Dedifferentiated amniotic fluid mesenchymal stem cell (primary cell): ENCODE measurements around the gene TMEM259.

Experiments used
- DNase-seq: peaks from one replicate; pipeline ENCODE4 v3.0.0-alpha.2; 2016; ENCODE audit errors: extremely low spot score

Gene TMEM259

DNA sequence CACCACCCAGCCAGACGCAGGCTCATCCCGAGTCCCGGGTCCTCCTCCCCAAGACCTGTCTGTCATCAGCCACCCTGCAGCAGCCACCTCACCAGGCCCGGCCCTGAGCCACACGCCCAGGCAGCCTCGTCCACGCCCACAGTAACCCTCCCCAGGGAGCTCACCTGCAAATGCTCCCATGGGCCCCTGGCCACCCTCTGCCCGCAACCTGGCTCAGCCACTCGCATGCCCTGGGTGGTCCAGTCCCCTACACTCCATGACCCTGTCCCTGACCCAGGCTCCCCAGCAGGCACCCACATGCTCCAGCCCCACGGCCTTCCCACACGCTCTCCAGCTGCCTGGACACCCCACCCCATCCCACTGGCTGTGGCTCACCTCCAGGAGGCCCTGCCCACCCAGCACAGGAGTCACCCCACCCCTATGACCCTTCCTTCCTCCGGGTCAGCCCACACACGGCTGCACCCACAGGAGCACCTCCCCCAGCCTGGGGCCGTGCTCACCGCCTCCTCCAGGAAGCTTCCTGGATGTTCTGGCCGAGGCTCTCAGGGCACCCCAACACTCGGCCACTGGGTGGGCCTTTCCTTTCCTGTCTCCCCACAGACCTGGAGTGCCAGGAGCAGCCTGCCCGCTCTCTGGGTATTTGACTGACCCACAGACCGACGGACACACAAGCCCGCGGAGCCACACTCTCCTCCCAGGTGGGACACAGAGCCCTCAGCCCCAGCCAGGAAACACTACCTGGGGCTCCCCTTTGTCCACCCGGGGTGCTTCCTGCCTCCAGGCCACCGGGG is 3.6 kb downstream of the TMEM259 start:
- DNase-seq = no peak

DNA sequence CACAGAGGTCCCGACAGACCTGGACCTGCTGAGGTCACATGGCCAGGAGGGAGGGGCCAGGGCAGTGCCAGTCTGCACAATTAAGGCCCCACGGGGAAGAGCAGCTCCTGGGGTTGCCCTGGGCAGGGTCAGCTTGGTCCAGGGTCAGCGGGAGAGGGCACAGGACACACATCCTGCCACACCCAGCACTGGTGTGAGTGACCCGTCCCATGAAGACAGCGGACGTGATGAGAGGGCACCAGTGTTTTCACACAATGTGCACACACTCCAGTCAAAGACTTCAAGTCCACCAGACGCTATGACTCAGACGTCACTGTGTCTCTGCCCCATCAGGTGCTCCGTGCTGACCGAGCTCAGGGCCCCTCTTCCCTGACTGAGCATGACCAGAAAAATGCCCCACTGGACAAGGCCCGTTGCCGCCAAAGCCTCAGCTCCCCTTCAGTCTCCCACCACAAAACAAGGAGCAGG is 4.2 kb downstream of the TMEM259 start:
- no peak for DNase-seq

DNA sequence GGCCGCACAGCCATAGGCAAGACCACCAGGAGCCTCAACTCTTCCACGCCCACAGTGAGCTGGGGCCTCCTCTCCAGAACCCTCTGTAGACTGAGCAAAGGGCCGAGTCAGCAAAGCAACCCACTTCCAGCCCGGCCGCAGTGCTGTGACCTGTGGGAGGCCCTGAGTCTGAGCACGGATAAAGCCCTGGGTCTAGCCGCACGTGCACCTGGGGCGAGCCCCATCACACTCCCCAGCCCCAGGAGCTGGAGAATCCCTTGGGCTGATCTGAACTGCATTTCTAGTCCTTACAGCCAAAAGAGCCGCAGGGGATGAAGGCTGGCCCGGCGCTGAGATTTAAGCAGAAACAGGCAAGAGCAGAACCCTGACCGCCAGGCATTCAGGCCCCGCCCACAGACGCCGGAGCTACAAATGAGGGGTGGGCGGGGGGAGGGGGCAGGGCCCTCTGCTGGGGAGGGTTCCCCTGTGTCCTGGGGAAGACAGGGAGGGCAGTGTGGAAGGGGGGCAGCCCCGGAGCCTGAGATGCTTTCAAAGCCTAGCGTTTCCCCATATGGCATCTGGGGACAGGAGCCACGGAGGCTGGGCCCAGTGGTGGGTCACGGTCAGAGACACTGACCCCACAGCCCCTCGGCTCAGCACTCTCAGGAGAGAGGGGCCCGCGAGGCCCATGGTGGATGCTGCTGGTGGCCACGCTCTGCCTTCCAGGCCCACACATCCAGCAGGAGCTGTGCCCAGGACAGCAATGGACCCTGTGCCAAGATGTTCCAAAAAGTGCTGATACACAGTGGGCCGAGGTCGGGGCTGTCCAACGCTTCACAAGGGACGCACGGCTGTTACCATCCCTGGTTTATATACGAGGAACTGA is 4.9 kb downstream of the TMEM259 start:
- no peak for DNase-seq

DNA sequence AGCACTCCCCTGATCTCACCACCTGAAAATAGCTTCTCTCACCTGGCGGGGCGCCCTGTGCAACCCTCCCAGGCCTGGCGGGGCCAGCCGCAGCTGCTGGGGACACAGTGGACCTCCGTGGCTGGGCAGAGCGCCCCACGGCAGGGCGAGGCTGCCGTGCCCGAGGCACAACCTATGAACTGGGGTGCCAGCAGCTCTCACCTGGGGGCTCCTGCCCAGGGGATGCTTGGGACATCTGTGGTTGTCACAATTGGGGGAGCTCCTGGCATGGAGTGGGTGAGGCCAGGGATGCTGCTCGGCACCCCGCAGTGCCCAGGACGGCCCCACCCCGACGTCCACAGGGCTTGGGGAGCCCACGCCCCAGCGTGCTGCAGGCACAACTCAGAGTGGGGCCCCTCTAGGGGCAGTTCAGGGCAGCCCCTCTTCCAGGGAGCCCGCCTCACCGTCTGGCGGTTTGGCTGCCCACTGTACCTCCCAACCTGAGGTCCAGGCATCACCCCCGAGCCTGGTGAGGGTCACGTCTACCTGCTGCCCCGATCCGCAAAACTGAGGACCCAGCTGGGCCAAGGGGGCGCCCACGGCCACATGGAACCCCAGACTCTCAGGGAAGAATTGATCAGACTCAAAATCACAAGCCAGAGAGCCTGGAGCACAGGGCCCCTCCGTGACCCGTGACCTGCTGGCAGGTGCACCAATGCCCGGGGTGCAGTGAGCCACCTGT is 5.7 kb downstream of the TMEM259 start:
- DNase-seq = no peak

DNA sequence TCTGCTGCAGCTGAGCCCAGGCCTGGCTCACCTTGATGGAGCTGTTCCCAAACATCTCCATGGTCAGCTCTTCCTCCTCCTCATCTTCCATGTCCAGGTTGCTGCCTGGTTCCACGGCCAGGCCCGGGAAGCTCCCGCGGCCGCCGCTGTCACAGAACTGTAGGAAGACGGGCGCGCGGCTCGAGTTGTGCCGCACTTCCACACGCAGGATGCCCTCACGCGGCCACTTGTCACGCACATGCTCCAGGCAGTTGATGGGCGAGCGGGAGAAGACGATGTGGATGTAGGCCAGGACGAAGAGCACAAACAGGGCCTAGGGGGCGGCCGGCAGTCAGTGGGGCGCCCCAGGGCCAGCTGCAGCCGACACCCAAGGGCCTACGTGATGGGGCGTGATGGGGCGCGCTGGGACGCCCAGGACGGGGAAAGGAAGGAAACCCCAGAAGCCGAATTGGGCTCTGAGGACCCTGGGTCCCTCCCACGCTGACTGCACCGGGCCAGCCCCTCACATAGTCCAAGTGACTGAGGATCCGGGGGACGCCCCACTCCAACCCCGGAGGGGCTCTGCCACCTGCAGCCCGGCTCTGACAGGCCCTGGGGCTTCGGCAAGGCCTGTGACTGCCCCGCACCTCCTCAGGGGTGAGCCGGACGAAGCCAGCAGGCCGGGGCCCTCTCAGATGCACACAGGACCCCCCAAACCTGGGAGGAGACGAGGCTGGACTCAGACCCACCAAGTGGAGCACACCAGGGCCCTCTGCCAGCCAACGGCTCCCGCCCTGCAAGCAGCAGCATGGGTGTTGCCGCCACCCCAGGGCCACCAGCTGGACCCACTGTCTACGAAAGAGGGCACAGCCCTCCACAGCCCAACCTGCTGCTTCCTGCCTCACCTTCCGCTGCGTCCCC is 6.5 kb downstream of the TMEM259 start:
- no peak for DNase-seq

DNA sequence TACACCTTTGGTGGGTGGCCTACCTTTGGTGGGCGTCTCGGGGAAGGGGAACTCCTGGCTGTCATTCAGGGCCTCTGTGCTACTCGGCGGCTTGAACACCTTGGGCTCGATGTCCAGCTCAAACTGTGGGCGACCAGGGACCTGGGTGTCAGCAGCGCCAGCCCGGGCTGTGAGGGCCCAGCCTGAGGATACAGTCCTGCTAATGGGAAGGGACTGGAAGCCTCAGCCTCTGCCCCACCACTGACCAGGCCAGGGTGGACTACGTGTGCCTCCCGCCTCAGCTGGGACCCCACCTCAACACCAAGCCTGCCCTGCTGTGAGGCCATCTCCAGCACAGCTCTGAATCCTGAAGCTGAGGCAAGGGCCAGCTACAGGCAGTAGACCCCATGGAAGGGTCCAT is 7.7 kb downstream of the TMEM259 start:
- no peak for DNase-seq

DNA sequence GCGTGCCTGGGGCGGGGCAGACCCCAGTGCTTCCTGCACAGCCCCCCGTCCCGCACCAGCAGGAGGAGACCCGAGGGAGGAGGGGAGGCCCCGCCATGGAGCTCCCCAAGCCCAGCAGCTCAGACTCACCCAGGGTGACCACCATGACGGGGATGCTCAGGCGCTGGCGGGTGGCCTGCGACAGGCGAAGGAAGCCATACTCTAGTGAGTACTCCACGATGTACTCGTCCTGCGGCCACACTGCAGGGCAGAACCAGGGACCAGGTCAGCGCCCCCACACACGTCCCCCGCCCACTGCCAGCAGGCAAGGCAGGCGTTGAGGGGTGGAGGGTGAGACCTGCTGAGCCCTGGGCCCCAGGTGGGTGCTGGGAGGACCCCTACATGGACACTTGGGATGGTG is 8.6 kb downstream of the TMEM259 start:
- DNase-seq = no peak

DNA sequence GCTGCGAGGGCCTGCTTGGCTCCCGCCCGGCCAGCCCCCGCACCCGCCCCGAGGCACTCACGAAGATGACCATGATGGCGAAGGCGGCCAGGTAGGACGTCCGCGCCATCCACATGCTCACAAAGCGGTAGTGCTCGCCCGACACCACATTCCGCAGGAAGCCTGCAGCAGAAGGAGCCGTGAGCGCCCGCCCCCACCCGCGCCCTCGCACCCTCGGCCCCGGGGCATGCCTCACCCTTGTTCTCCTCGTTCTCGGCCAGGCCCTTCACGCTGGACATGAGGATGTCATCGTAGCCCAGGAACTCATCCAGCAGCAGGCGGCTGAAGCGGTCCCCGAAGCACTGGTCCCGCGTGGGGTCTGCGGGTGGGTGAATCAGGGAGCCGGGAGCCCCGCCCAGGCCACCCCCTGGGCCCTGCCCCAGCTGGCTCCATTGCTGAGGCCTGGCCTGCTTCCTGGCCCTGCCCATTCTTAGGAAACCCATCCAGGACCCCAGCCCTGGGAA is 9.0 kb downstream of the TMEM259 start:
- no peak for DNase-seq

DNA sequence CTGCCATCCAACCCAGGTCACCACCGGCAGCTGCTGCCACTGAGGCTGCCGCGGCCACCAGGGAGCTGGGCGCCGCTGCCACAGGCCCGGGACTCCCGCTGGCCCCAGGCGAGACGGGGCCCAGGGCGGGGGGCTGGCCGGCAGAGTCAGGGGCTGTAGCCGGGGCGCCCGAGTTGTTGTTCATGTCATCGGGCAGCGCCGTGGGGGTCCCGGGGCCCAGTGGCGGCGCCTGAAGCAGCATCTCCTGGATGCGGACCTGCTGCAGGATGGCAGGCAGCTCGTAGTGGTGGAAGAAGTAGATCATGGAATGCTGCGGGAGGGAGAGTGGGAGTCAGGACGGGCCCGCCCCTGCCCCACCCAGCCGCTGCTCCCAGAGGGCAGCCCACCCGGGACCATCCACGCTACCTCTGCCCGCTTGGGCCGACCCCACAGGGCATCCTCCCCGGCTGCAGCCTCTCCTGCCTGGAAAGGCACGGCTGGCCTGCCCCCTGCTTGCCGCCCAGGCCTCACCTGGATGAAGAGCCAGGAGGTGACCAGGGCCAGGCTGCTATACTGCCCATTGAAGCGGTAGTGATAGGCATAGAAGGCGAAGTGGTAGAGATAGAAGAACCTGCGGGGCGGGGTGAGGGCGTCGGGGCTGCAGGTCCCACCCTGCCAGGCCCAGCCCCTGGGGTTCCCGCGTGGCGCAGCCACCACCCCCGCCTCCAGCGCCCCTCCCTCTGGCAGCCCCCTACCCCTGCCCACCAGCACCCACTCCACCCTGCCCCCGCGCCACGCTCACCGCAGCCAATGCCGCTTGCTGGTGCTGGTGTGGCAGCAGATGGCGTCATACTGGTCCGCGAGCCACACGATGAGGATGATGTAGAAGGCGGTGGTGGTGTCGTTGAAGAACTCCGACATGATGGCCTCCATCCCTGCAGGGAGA is 10.1 kb downstream of the TMEM259 start:
- no peak for DNase-seq

DNA sequence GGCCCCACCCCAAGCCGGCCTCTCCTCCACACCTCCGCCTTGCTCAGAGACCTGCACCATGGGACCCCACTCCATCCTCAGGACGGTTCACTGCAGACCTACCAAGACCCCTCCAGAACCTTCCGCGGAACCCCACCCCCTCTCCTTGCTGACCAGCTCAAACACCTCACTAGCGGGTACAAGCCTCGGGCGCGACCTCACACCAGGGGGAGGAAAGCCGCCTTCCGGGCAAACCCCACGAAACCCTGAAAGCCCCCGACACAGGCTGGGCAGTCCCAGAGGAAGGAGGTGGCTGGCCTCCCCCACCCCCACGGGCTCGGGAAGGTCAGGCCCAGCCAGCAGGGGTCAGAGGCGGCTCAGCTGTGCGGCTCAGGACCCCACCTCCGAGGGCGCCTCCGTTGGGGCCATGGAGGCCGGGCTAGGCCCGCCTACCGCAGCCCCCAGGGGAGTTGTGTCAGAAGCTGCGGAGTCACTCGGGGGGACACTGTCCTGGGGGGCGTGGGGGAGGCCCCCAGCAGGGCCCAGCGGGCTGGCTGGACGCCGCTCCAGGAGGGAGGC is 10.9 kb downstream of the TMEM259 start:
- no peak for DNase-seq

DNA sequence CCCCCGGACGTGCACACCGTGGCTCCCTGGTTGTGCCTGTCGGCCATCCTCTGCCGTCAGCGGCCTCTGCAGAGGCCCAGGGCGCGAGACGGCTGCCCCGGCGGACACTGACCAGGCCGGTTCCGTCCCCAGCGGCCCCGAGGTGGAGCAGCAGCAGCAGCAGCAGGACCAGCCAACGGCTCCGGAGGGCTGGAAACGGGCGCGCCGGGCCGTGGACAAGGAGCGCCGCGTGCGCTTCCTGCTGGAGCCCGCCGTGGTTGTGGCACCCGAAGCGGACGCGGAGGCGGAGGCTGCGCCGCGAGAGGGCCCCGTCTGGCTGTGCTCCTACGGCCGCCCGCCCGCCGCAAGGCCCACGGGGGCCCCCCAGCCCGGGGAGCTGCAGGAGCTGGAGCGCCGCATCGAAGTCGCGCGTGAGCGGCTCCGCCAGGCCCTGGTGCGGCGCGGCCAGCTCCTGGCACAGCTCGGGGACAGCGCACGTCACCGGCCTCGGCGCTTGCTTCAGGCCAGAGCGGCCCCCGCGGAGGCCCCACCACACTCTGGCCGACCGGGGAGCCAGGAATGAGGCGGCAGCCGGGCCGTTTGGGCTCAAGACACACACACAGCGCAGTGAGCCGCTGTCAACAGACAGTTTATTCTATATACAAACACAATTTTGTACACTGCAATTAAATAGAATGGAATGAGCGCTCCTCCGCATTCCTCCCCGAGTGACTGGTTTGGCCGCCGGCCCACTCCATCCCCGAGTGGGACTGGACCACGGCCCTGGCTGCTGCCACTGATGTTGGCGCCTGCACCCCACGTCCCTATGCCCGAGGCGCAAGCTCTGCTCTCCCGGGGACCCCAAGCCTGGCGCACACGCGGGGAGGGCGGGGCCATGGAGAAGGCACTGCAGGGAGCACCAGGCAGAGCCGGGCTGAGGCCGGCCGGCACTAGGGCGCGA is 11.6 kb downstream of the TMEM259 start:
- DNase-seq = no peak

DNA sequence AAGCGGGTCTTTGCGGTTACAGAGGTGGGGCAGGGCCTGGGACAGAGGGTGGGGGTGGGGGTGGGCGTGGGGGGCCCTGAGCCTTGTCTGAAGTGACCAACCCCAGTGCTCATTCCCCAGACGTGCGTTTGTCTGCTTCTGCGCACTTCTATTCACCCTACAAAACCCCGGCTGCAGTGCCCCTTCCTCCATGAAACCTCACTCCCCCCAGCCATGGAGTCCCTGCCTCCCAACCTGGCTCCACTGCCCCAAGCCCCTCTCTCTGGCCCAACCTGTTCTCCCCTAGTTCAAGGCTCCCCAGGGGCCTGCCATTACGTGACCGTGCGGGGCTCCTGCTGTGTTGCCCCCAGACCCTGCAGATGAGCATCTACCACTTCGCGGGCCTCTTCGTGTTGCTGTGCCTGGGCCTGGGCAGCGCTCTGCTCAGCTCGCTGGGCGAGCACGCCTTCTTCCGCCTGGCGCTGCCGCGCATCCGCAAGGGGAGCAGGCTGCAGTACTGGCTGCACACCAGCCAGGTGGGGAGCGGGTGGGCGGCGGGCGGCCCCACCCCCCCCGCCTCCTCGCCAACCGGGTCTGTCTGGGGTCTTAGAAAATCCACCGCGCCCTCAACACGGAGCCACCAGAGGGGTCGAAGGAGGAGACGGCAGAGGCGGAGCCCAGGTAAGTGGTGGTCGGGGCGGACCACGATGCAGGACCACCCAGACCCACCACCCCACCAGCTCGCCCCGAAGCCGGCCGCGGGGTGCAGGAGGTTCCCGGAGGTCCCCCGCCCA is 12.5 kb downstream of the TMEM259 start:
- no peak for DNase-seq

DNA sequence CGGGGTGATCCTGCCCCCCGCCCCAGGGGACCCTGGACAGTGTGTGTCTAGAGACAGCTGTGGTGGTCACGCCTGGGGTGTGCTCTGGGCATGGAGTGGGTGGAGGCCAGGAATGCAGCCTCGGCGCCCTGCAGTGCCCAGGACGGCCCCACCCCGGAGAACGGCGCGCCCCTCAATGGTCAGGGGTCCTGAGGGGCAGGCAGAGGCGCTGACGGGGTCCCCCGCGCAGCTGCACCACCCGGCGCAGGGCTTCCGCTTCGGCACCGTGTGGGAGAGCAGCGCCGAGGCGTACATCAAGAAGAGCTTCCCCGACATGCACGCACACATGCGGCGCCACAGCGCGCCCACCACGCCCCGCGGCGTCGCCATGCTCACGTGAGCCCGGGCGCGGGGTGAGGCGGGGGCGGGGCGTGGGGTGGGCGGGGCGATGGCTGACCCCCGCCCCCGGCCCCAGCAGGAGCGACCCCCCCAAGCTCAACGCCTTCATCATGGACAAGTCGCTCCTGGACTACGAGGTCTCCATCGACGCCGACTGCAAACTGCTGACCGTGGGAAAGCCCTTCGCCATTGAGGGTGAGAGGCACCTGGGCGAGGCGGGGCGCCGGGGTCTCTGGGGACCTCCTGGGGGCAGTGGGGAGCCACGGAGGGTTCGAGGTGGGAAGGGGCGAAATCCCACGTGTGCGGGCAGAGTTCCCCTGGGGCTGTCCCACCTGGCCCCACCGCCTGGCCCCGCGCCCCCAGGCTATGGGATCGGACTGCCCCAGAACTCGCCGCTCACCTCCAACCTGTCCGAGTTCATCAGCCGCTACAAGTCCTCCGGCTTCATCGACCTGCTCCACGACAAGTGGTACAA is 13.3 kb downstream of the TMEM259 start:
- no peak for DNase-seq

DNA sequence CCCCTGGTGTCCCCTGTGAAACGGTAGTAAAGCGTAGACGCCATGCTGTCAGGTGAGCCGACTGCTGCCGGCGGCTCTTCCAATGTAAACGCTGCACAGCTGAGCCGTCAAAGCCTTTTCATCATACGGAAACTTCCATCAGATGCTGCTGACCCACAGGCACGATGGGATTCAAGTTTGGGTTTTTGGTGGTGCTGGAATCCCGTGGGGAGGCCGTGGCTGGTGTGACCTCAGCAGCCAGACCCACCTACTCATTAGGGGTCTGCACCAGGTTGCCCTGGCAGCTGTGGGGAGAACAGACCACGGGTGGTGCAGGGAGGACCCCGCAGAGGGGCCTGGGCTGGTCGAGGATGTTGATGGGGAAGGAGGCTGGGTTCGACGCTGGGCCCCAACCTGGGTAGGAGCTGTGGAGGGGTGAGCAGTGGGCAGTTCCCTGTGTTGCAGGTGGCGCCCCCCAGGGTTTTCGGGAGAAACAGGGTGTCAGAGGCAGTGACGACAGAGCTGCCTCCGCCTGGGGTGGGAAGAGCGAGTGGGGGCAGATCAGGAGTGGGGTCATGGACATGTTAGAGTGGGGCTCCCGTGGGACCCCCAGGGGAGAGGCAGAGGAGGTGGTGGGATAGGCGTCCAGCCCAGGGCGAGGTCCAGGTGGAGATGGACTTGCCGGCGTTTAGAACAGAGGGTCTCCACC is 14.1 kb downstream of the TMEM259 start:
- DNase-seq = no peak

DNA sequence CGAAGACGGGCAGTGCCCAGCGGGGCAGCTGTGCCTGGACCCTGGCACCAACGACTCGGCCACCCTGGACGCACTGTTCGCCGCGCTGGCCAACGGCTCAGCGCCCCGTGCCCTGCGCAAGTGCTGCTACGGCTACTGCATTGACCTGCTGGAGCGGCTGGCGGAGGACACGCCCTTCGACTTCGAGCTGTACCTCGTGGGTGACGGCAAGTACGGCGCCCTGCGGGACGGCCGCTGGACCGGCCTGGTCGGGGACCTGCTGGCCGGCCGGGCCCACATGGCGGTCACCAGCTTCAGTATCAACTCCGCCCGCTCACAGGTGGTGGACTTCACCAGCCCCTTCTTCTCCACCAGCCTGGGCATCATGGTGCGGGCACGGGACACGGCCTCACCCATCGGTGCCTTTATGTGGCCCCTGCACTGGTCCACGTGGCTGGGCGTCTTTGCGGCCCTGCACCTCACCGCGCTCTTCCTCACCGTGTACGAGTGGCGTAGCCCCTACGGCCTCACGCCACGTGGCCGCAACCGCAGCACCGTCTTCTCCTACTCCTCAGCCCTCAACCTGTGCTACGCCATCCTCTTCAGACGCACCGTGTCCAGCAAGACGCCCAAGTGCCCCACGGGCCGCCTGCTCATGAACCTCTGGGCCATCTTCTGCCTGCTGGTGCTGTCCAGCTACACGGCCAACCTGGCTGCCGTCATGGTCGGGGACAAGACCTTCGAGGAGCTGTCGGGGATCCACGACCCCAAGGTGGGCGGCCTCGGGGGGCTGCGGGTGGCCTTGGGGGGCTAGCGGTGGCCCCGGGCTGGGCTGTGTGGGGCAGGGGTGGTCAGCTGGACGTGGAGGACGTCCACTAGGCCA is 15.9 kb downstream of the TMEM259 start:
- DNase-seq = no peak
